H9 (cell line): ENCODE results near the gene ARHGAP22. TPM values are rescaled to one million over a fixed set of nuclear protein-coding genes. Genes with fewer than 3 reads are reported as not detected.
A peak's percentile ranks its signal among the peaks of the same experiment; 100 is the strongest.

ENCODE experiments used
- DNase-seq: peaks from one replicate; pipeline ENCODE4 v3.0.0-alpha.2; 2017
- H2AFZ ChIP-seq: one replicate; pipeline ENCODE4 v1.6.1; 2013; ENCODE audit warnings: mild to moderate bottlenecking, low read length, control low read depth, moderate library complexity
- H2AK5ac ChIP-seq: 2 replicates; pipeline ENCODE4 v1.6.1; 2013; ENCODE audit warnings: low read length, control low read depth, mixed read lengths; ENCODE audit not compliant: insufficient read length
- H2BK120ac ChIP-seq: one replicate; pipeline ENCODE4 v1.6.1; 2013; ENCODE audit warnings: low read depth, mild to moderate bottlenecking, low read length, control low read depth, inconsistent platforms; ENCODE audit not compliant: poor library complexity, severe bottlenecking
- H2BK12ac ChIP-seq: 2 replicates; pipeline ENCODE4 v1.6.1; 2013; ENCODE audit warnings: low read length, control low read depth, mixed read lengths, low read depth; ENCODE audit not compliant: insufficient read length
- H2BK15ac ChIP-seq: 2 replicates; pipeline ENCODE4 v1.6.1; 2013; ENCODE audit warnings: low read depth, low read length, control low read depth
- H2BK20ac ChIP-seq: one replicate; pipeline ENCODE4 v1.6.1; 2013; ENCODE audit warnings: low read depth, mild to moderate bottlenecking, low read length, control low read depth, inconsistent platforms; ENCODE audit not compliant: poor library complexity, severe bottlenecking
- H2BK5ac ChIP-seq: 2 replicates; pipeline ENCODE4 v1.6.1; 2013; ENCODE audit warnings: low read length, control low read depth, mixed read lengths; ENCODE audit not compliant: insufficient read length
- H3K14ac ChIP-seq: 2 replicates; pipeline ENCODE4 v1.6.1; 2013; ENCODE audit warnings: low read length, control low read depth; ENCODE audit not compliant: insufficient read depth
- H3K18ac ChIP-seq: 2 replicates; pipeline ENCODE4 v1.6.1; 2013; ENCODE audit warnings: low read depth, mild to moderate bottlenecking, mixed read lengths, low read length, control low read depth; ENCODE audit not compliant: insufficient read length
- H3K23ac ChIP-seq: 2 replicates; pipeline ENCODE4 v1.6.1; 2013; ENCODE audit warnings: low read length, control low read depth, mixed read lengths, low read depth; ENCODE audit not compliant: insufficient read length
- H3K23me2 ChIP-seq: 2 replicates; pipeline ENCODE4 v1.6.1; 2013; ENCODE audit warnings: low read depth, mild to moderate bottlenecking, mixed read lengths, low read length, control low read depth; ENCODE audit not compliant: insufficient read length, poor library complexity, severe bottlenecking
- H3K27ac ChIP-seq: 2 replicates; pipeline ENCODE4 v1.5.1; 2013; ENCODE audit warnings: low read length, control low read depth, mixed read lengths, low read depth; ENCODE audit not compliant: insufficient read length
- H3K27me3 ChIP-seq: 2 replicates; pipeline ENCODE4 v1.6.1; 2013; ENCODE audit warnings: low read length, control low read depth, inconsistent platforms; ENCODE audit not compliant: insufficient read depth
- H3K4ac ChIP-seq: 2 replicates; pipeline ENCODE4 v1.6.1; 2013; ENCODE audit warnings: low read depth, mild to moderate bottlenecking, control low read depth, inconsistent platforms, low read length, moderate library complexity
- H3K4me1 ChIP-seq: 2 replicates; pipeline ENCODE4 v1.6.1; 2013; ENCODE audit warnings: low read length, control low read depth, inconsistent platforms; ENCODE audit not compliant: insufficient read depth
- H3K4me2 ChIP-seq: 2 replicates; pipeline ENCODE4 v1.6.1; 2013; ENCODE audit warnings: low read length, control low read depth, mixed read lengths; ENCODE audit not compliant: insufficient read length, insufficient read depth
- H3K56ac ChIP-seq: 2 replicates; pipeline ENCODE4 v1.6.1; 2013; ENCODE audit warnings: low read depth, mild to moderate bottlenecking, mixed read lengths, low read length, control low read depth; ENCODE audit not compliant: insufficient read length
- H3K79me1 ChIP-seq: 2 replicates; pipeline ENCODE4 v1.6.1; 2013; ENCODE audit warnings: low read depth, mild to moderate bottlenecking, moderate library complexity, low read length, control low read depth, inconsistent platforms; ENCODE audit not compliant: insufficient read depth, poor library complexity, severe bottlenecking
- H3K79me2 ChIP-seq: 2 replicates; pipeline ENCODE4 v1.6.1; 2013; ENCODE audit warnings: low read length, control low read depth, inconsistent platforms; ENCODE audit not compliant: insufficient read depth
- H3K9ac ChIP-seq: 2 replicates; pipeline ENCODE4 v1.6.1; 2013; ENCODE audit warnings: low read length, control low read depth, mixed read lengths; ENCODE audit not compliant: insufficient read length; ENCODE audit errors: extremely low read depth
- H3K9me3 ChIP-seq: one replicate; pipeline ENCODE4 v1.6.1; 2013; ENCODE audit warnings: low read depth, low read length, inconsistent platforms; ENCODE audit not compliant: control insufficient read depth
- H3T11ph ChIP-seq: one replicate; pipeline ENCODE4 v1.6.1; 2013; ENCODE audit warnings: mild to moderate bottlenecking, low read length, control low read depth, inconsistent platforms
- H4K20me1 ChIP-seq: one replicate; pipeline ENCODE4 v1.6.1; 2013; ENCODE audit not compliant: control insufficient read depth, insufficient read length, insufficient read depth
- H4K5ac ChIP-seq: 2 replicates; pipeline ENCODE4 v1.6.1; 2013; ENCODE audit warnings: low read depth, mild to moderate bottlenecking, mixed read lengths, low read length, control low read depth; ENCODE audit not compliant: insufficient read length
- H4K8ac ChIP-seq: replicated peaks from 2 replicates; pipeline ENCODE4 v1.6.1; 2013; ENCODE audit warnings: low read length, control low read depth, mixed read lengths, low read depth; ENCODE audit not compliant: insufficient read length
- H4K91ac ChIP-seq: 2 replicates; pipeline ENCODE4 v1.6.1; 2013; ENCODE audit warnings: low read depth, mild to moderate bottlenecking, moderate library complexity, mixed read lengths, low read length, control low read depth; ENCODE audit not compliant: insufficient read length
- H3K27ac Mint-ChIP-seq, 3 experiments: 2 replicates in 2 of 3; 3 replicates in 1 of 3; pipeline ENCODE4 v1.8.0; 2020 to 2021; ENCODE audit warnings: mixed read lengths in 3 of 3, mild to moderate bottlenecking in 1 of 3, moderate library complexity in 1 of 3
- H3K27me3 Mint-ChIP-seq: 2 replicates; pipeline ENCODE4 v1.8.0; 2021; ENCODE audit warnings: low read depth, mild to moderate bottlenecking, moderate library complexity, mixed read lengths
- H3K36me3 Mint-ChIP-seq, 3 experiments: 2 replicates in 2 of 3; 3 replicates in 1 of 3; pipeline ENCODE4 v1.8.0; 2020 to 2021; ENCODE audit warnings: low read depth in 3 of 3, mixed read lengths in 3 of 3; ENCODE audit not compliant: insufficient read depth in 1 of 3
- H3K4me1 Mint-ChIP-seq, 2 experiments: 2 replicates each; pipeline ENCODE4 v1.8.0; 2020; ENCODE audit warnings: mixed read lengths in 2 of 2
- H3K4me3 Mint-ChIP-seq, 2 experiments: 2 replicates in 1 of 2; 3 replicates in 1 of 2; pipeline ENCODE4 v1.8.0; 2020 to 2021; ENCODE audit warnings: mild to moderate bottlenecking in 2 of 2, mixed read lengths in 2 of 2, moderate library complexity in 1 of 2
- H3K9me3 Mint-ChIP-seq, 2 experiments: 2 replicates in 1 of 2; 3 replicates in 1 of 2; pipeline ENCODE4 v1.8.0; 2020; ENCODE audit warnings: mild to moderate bottlenecking in 2 of 2, mixed read lengths in 2 of 2, moderate library complexity in 1 of 2
- WGBS: extraction: QIAGEN DNeasy Blood & Tissue Kit; methylation state at CpG from one replicate; pipeline ENCODE4 v1.1.7; 2013; ENCODE audit warnings: missing lambda C conversion rate, low lambda C conversion rate, mixed read lengths; ENCODE audit not compliant: insufficient read length; ENCODE audit errors: extremely low coverage; 5-methylcytosine and 5-hydroxymethylcytosine counted together
- total RNA-seq: library from RNA; stranded (reverse); gene quantifications from 2 replicates; pipeline ENCODE4 v1.2.1, GENCODE V29; 2021
- TF ChIP-seq, protein P1 (sequence below): fragments of 200-600 bp; sonication (generic); conservative IDR thresholded peaks from 3 replicates; pipeline ENCODE4 v1.8.0; 2021; ENCODE audit warnings: antibody characterized with exemption, mild to moderate bottlenecking

The ARHGAP22 gene
- total RNA-seq, 1 experiment from 2014 or later = 7.4 TPM

DNA sequence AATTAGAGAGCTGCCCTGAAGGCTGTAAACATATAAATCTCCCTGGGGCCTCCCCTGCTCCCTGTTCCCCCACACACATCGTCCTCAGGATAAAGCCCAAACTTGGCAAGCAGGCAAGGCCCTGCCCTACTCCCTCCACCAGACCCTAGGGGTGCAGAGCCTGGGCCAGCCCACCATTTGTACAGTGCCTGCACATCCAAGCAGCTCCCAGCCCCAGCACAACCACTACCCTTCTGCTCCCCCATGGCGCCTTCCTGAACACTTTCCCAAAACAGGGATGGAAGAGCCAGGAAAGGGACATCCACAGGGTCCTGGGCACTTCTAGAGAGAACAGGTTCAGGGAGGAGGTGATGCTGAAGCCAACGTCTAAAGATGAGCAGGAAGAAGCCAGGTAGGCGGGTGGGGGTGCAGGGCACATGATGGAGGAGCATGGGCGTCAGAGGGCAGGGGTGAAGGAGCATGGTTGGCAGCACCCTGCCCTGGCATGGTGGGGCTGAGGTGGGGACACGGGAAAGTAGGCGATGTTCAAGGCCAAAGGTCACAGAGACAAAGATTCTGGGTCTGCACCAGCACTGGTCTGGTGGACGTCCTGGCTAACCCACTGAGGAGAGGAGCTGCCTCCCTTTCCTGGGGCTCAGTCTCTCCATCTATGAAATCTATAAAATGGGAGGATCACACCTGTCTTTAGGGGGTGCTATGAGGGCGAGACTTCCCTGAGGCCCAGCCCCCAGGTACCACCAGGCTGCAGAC lies 140.6 kb downstream of the ARHGAP22 start:
- H3K36me3 Mint-ChIP-seq = no peaks in the 10 kb centered on the region; a peak in 1 of 7 replicates
- no CpG with 5 or more reads among the region's 9 CpGs for WGBS
- DNase-seq = no peak

More for the DNA sequence above, 140.6 kb downstream of the ARHGAP22 start:
- H4K8ac ChIP-seq = no peak overlapping the region
- no peak overlapping the region for H3K14ac ChIP-seq
- no peaks in the 10 kb centered on the region for H3K9me3 ChIP-seq
- Mint-ChIP-seq H3K27me3 (no peaks in the 10 kb centered on the region), H3K4me3 (no peak overlapping the region), H3K27ac (peak overlapping the region in 2 of 3 experiments; percentile 38 to 77; a peak in 3 of 7 replicates), H3K4me1 (peaks cover 14 to 23% of the 10 kb centered on the region in 2 experiments), H3K9me3 (no peaks in the 10 kb centered on the region)
- no peak overlapping the region for H3K4me2 ChIP-seq
- H3K23me2 ChIP-seq = no peaks in the 10 kb centered on the region
- H2AFZ ChIP-seq = no peak overlapping the region
- no peak overlapping the region for H2BK15ac ChIP-seq
- H3T11ph ChIP-seq = no peak overlapping the region
- H3K23ac ChIP-seq = no peak overlapping the region
- H4K5ac ChIP-seq = no peak overlapping the region
- H3K27ac ChIP-seq = no peak overlapping the region
- H2BK120ac ChIP-seq = no peak overlapping the region
- H4K91ac ChIP-seq = no peak overlapping the region
- no peaks in the 10 kb centered on the region; the same call in 1 of the 2 replicates for H3K27me3 ChIP-seq
- no peak overlapping the region for H3K4ac ChIP-seq
- no peak overlapping the region for H2BK20ac ChIP-seq
- TF ChIP-seq, protein P1, sequence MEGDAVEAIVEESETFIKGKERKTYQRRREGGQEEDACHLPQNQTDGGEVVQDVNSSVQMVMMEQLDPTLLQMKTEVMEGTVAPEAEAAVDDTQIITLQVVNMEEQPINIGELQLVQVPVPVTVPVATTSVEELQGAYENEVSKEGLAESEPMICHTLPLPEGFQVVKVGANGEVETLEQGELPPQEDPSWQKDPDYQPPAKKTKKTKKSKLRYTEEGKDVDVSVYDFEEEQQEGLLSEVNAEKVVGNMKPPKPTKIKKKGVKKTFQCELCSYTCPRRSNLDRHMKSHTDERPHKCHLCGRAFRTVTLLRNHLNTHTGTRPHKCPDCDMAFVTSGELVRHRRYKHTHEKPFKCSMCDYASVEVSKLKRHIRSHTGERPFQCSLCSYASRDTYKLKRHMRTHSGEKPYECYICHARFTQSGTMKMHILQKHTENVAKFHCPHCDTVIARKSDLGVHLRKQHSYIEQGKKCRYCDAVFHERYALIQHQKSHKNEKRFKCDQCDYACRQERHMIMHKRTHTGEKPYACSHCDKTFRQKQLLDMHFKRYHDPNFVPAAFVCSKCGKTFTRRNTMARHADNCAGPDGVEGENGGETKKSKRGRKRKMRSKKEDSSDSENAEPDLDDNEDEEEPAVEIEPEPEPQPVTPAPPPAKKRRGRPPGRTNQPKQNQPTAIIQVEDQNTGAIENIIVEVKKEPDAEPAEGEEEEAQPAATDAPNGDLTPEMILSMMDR = no peak
- H3K18ac ChIP-seq = no peak overlapping the region
- no peaks in the 10 kb centered on the region for H3K79me1 ChIP-seq
- H3K79me2 ChIP-seq = no peaks in the 10 kb centered on the region
- H2BK12ac ChIP-seq = no peak overlapping the region
- H3K9ac ChIP-seq = no peak overlapping the region
- H3K4me1 ChIP-seq = no peaks in the 10 kb centered on the region
- H2BK5ac ChIP-seq = no peak overlapping the region
- H2AK5ac ChIP-seq = no peak overlapping the region
- no peaks in the 10 kb centered on the region for H4K20me1 ChIP-seq
- H3K56ac ChIP-seq = no peak overlapping the region
